Bone marrow (tissue), 2 donors: ENCODE results near the gene CNNM4.
"Not testable (repeated sequence)": the region's sequence is repeated elsewhere in the genome, so short reads cannot be mapped to it uniquely, and the experiment has no call there.

Experiments
- DNase-seq, 2 donors: peaks; one replicate each; lab custom pipeline; 2025; lab: John Stamatoyannopoulos, UW

The CNNM4 gene

GRCh38 chr2:96792772-96793749 lies 32.4 kb downstream of the CNNM4 start:
- no peak for DNase-seq

GRCh38 chr2:96795076-96795475 lies 34.4 kb downstream of the CNNM4 start:
- DNase-seq, result no peak

- not testable (repeated sequence) for DNase-seq
These were observed 35.8 kb downstream of the CNNM4 start for GRCh38 chr2:96796497-96796896.

- DNase-seq, result no peak
These were observed 36.4 kb downstream of the CNNM4 start for GRCh38 chr2:96797066-96797625.

- no peak for DNase-seq
These were observed 38.3 kb downstream of the CNNM4 start for GRCh38 chr2:96798733-96799622.

- DNase-seq, result no peak
These were observed 38.9 kb downstream of the CNNM4 start for GRCh38 chr2:96799623-96799935.

- DNase-seq, result peak in 1 of 2 donors; percentile 25
These were observed 39.6 kb downstream of the CNNM4 start for GRCh38 chr2:96800061-96801004.

GRCh38 chr2:96801005-96801785 lies 40.5 kb downstream of the CNNM4 start:
- no peak for DNase-seq

GRCh38 chr2:96801786-96802595 lies 41.3 kb downstream of the CNNM4 start:
- DNase-seq, result no peak

- no peak for DNase-seq
These were observed 42.0 kb downstream of the CNNM4 start for GRCh38 chr2:96802721-96803120.

GRCh38 chr2:96804986-96805385 lies 44.3 kb downstream of the CNNM4 start:
- no peak for DNase-seq

GRCh38 chr2:96805946-96806345 lies 45.2 kb downstream of the CNNM4 start:
- not testable (repeated sequence) for DNase-seq

- DNase-seq, result no peak
These were observed 45.9 kb downstream of the CNNM4 start for GRCh38 chr2:96806468-96807126.

- DNase-seq, result no peak
These were observed 46.4 kb downstream of the CNNM4 start for GRCh38 chr2:96807127-96807471.

GRCh38 chr2:96808176-96808837 lies 47.6 kb downstream of the CNNM4 start:
- DNase-seq, result no peak

- no peak for DNase-seq
These were observed 48.6 kb downstream of the CNNM4 start for GRCh38 chr2:96809216-96809882.

- no peak for DNase-seq
These were observed 49.5 kb downstream of the CNNM4 start for GRCh38 chr2:96809951-96810782.
